ENCODE measurements around the gene SLC29A3. TPM values are rescaled to one million over a fixed set of nuclear protein-coding genes. Genes with fewer than 3 reads are reported as not detected.

The SLC29A3 gene
- total RNA-seq, 1 donor from 2014 or later: 11.4 TPM

- Mint-ChIP-seq H3K4me3 (no peak overlapping the region), H3K27ac (no peak overlapping the region), H3K27me3 (ENCODE audit: low read depth) (no peaks in the 10 kb centered on the region), H3K9me3 (no peaks in the 10 kb centered on the region), H3K4me1 (peaks cover 16% of the 10 kb centered on the region), H3K36me3 (peaks cover 8% of the 10 kb centered on the region)
- TF ChIP-seq CTCF (IDR thresholded peaks at IDR 0.05; ENCODE audit: unreplicated experiment): no peak
- DNase-seq (ENCODE audit: low spot score in 2 of 2, unreplicated experiment in 2 of 2): no peak
Observed at GRCh38 chr10:71302874-71303568, 16.0 kb upstream of the SLC29A3 start.

GRCh38 chr10:71303569-71303907 is 15.5 kb upstream of the SLC29A3 start:
- Mint-ChIP-seq H3K4me1 (peaks cover 16% of the 10 kb centered on the region), H3K27me3 (ENCODE audit: low read depth) (no peaks in the 10 kb centered on the region), H3K9me3 (no peaks in the 10 kb centered on the region), H3K27ac (peak overlapping the region; percentile 61), H3K4me3 (no peak overlapping the region), H3K36me3 (peaks cover 8% of the 10 kb centered on the region)
- no peak for DNase-seq (ENCODE audit: low spot score in 2 of 2, unreplicated experiment in 2 of 2)
- peak; percentile 3 for TF ChIP-seq CTCF (IDR thresholded peaks at IDR 0.05; ENCODE audit: unreplicated experiment)

GRCh38 chr10:71304914-71305313 is 14.1 kb upstream of the SLC29A3 start:
- no peak for DNase-seq (ENCODE audit: low spot score in 2 of 2, unreplicated experiment in 2 of 2)
- peaks cover 21% of the 10 kb centered on the region for H3K4me1 Mint-ChIP-seq
- peak overlapping the region; percentile 15 for H3K27ac Mint-ChIP-seq
- no peaks in the 10 kb centered on the region for H3K27me3 Mint-ChIP-seq (ENCODE audit: low read depth)
- H3K9me3 Mint-ChIP-seq: no peaks in the 10 kb centered on the region
- H3K4me3 Mint-ChIP-seq: no peak overlapping the region
- TF ChIP-seq CTCF (IDR thresholded peaks at IDR 0.05; ENCODE audit: unreplicated experiment): no peak
- H3K36me3 Mint-ChIP-seq: peaks cover 4% of the 10 kb centered on the region

- Mint-ChIP-seq H3K4me3 (no peak overlapping the region), H3K27me3 (ENCODE audit: low read depth) (no peaks in the 10 kb centered on the region), H3K9me3 (peaks cover 7% of the 10 kb centered on the region), H3K27ac (peak overlapping the region; percentile 60), H3K36me3 (peaks cover 3% of the 10 kb centered on the region), H3K4me1 (peaks cover 21% of the 10 kb centered on the region)
- no peak for TF ChIP-seq CTCF (IDR thresholded peaks at IDR 0.05; ENCODE audit: unreplicated experiment)
- DNase-seq (ENCODE audit: low spot score in 2 of 2, unreplicated experiment in 2 of 2): no peak
Observed at GRCh38 chr10:71306979-71307378, 12.1 kb upstream of the SLC29A3 start.

- H3K9me3 Mint-ChIP-seq: peaks cover 7% of the 10 kb centered on the region
- DNase-seq (ENCODE audit: low spot score in 2 of 2, unreplicated experiment in 2 of 2): no peak
- H3K4me1 Mint-ChIP-seq: peaks cover 21% of the 10 kb centered on the region
- peaks cover 3% of the 10 kb centered on the region for H3K36me3 Mint-ChIP-seq
- no peak for TF ChIP-seq CTCF (IDR thresholded peaks at IDR 0.05; ENCODE audit: unreplicated experiment)
- no peaks in the 10 kb centered on the region for H3K27me3 Mint-ChIP-seq (ENCODE audit: low read depth)
- H3K4me3 Mint-ChIP-seq: no peak overlapping the region
- peak overlapping the region; percentile 60 for H3K27ac Mint-ChIP-seq
Observed at GRCh38 chr10:71307469-71308085, 11.5 kb upstream of the SLC29A3 start.

All from mesothelial cell of epicardium (in vitro differentiated cells).